Measurements from ENCODE around the gene IZUMO2.
"Not testable (repeated sequence)": the region's sequence is repeated elsewhere in the genome, so short reads cannot be mapped to it uniquely, and the experiment has no call there.

Gene IZUMO2

GRCh38 chr19:50181121-50181520 is 18.0 kb upstream of the IZUMO2 start:
- DNase-seq: no peak

GRCh38 chr19:50178859-50179537 is 15.9 kb upstream of the IZUMO2 start:
- DNase-seq: no peak

- DNase-seq: no peak
Measured at GRCh38 chr19:50178320-50178719, 15.2 kb upstream of the IZUMO2 start.

GRCh38 chr19:50176775-50177174 is 13.7 kb upstream of the IZUMO2 start:
- no peak for DNase-seq

- DNase-seq: no peak
Measured at GRCh38 chr19:50175924-50176323, 12.8 kb upstream of the IZUMO2 start.

DNA sequence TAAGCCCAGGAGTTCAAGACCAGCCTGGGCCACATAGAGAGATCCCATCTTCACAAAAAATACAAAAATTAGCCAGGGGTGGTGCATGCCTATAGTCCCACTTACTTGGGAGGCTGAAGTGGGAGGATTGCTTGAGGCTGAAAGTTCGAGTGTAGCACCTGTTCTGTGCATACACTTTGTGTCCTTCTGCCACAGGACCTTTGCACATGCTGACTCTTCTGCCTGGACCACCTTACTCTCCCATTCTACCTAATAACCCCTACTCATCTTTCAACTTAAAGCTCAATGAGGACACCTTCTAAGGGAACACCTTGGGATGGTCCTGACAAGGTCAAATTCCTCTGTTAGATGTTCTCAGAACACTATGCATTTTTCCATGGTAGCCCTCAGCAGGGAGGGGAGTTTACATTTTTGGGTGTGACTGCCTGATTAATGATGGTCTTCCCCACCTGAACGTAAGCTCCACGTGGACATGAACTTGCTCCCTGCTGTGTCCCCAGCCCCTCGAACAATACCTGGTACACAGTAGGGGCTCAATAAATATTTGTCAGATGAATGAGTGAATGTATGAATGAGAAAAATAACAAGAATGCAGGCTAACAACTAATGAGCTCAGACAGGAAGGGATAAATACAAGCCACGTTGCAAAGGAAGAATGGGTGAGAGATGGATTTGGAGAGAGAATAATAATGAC is 11.2 kb upstream of the IZUMO2 start:
- no peak for DNase-seq

DNA sequence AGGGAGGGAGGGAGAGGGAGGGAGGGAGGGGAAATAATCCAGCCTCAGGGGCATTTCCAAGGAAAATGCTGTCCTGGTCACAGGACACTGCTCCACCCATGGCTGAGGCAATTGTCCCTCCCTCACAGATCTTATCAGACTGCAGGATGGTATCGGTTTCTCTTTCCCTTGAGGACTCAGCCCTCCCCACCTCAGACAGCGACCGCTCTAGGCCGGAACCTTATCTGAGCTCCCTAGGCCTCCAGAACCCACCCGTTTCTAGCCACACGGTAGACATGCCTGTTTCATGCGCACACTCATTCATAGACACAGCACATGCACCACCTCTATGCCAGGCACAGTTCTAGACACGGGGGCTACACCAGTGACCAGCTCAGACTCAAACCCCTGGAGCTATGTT is 10.0 kb upstream of the IZUMO2 start:
- DNase-seq: no peak

- no peak for DNase-seq
Measured at GRCh38 chr19:50172726-50173125, 9.6 kb upstream of the IZUMO2 start.

GRCh38 chr19:50171752-50172151 is 8.7 kb upstream of the IZUMO2 start:
- DNase-seq: no peak

GRCh38 chr19:50167314-50167721 is 4.2 kb upstream of the IZUMO2 start:
- DNase-seq: no peak

- no peak for DNase-seq
Measured at GRCh38 chr19:50159078-50159477, 4.0 kb downstream of the IZUMO2 start.

DNA sequence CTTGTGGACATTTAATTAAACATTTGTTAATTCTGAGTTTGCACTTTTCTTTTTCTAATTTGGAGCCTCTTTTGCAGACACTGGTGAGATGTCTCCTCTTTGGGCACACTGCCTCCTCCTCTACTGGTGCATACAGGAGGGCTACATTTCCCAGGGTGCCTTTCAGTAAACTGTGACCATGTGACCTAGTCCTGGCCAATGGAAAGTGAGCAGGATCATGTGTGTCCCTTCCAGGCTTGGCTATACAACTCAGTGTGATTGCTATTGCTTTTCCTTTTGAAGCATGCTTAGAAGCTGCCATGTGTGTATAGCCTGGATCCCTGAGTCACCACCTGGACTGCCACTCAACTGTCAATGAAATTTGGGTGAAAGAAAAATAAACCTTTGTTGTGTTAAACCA is 4.5 kb downstream of the IZUMO2 start:
- no peak for DNase-seq

DNA sequence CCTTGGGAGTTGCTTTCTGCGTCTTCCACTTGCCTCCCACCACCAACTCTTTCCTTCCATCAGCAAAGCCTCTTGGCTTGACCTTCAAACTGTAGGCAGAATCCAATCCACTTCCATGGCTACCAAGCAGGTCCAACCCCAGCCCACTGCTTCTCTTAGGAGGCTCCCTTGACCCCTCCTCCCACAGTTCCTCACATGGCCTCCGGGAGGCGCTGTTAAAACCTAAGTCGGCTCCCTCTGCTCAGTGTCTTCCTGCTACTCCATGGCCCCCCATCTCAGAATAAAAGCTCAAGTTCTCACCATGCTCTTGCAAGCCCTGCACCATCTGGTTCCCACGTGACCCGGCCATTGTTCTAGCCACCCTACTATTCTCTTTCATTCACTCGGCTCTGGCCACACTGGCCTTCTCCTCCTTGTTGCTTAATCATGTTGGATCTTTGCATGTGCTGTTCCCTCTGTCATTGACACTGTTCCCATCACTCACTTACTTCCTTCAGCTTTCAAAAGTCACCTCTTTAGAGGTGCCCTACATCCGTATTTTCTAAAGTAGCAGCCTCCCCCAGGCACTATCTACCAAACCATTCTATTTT is 7.5 kb downstream of the IZUMO2 start:
- no peak for DNase-seq

- no peak for DNase-seq
Measured at GRCh38 chr19:50154529-50154928, 8.6 kb downstream of the IZUMO2 start.

GRCh38 chr19:50152578-50152977 is 10.5 kb downstream of the IZUMO2 start:
- no peak for DNase-seq

DNA sequence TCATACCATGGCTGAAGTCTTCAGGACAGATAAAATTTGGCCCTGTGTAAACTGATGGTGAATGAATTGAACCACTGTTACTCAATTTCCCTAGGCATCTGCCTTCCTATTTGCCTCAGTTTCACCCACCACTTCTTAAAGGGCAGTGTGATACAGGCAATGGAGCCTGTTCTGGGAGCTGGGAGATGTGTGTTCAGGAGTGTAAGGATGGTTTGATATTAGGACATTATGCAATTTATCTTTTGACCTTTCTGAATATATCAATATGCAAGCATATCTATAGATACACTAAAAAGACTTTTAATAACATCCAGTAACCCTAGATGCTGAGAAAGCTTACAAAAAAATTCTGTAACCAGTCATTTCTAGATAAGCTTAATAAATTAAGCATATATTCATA is 14.6 kb downstream of the IZUMO2 start:
- no peak for DNase-seq

DNA sequence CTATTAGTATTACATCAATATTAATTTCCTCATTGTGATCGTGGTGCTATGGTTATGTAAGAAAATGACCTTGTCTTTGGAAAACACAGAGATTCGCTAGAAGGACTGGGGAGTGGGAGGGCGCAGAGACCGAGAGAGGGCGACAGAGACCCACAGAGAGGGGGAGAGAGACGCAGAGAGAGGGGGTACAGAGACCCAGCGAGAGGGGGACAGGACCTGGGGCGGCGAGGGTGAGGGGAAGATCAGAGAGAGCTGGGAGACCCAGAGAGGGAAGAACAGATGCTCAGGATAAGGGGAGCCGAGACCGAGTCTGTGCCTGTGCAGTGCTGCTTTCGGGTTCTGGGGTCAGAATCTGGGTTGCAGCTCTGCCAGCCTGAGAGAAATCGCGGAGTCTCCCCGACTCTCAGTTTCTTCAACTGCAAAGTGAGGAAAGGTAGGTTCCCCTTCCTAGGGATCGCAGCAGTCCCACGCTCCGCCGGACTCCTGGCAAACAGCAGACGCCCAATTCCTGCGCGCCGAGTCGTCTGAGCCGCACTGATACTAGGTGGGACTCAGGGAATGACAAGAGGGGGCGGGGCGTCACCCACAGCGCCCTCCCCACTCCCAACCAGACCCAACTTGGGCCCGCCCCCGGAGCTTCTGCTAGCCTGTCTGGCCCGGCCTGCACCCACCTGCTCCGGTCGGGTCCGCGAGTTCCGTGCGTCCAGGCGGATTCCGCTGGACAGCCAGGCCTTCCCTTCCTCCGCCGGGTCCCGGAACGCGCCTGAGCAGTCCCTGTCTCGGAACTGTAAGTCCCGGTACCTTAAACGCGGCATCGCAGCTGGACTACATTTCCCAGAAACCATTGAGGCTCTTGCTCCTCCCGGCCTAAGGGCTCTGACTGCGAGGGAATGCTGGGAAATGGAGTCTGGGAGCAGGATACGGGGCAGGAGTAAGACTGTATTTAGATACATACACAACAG is 15.3 kb downstream of the IZUMO2 start:
- DNase-seq: peak; percentile 77

GRCh38 chr19:50141921-50142320 is 21.2 kb downstream of the IZUMO2 start:
- not testable (repeated sequence) for DNase-seq

DNA sequence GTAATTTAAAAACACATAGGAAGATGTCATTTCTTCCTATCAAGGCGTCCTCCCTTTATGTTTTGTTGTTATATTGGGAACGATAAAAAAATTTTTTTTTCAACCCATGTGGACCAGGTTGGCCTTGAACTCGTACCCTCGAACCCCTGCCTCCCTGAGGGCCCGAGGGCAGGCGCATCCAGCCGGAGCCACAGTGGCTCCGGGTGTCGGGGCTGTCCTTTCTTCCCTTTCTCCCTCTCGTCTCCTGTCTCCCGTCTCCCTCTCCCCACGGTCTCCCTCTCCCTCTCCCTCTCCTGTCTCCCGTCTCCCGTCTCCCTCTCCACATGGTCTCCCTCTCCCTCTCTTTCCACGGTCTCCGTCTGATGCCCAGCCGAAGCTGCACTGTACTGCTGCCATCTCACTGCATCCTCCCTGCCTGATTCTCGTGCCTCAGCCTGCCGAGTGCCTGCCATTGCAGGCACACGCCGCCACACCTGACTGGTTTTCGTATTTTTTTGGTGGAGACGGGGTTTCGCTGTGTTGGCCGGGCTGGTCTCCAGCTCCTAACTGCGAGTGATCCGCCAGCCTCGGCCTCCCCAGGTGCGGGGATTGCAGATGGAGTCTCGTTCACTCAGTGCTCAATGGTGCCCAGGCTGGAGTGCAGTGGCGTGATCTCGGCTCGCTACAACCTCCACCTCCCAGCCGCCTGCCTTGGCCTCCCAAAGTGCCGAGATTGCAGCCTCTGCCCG is 22.8 kb downstream of the IZUMO2 start:
- DNase-seq: not testable (repeated sequence)

- DNase-seq: not testable (repeated sequence)
Measured at GRCh38 chr19:50136603-50137365, 26.3 kb downstream of the IZUMO2 start.

- not testable (repeated sequence) for DNase-seq
Measured at GRCh38 chr19:50135856-50136602, 27.1 kb downstream of the IZUMO2 start.
